ENCODE results near the gene FGF18. TPM values are rescaled to one million over a fixed set of nuclear protein-coding genes. Genes with fewer than 3 reads are reported as not detected.

The FGF18 gene
- total RNA-seq, 1 experiment from 2014 or later: 2.1 TPM

DNA sequence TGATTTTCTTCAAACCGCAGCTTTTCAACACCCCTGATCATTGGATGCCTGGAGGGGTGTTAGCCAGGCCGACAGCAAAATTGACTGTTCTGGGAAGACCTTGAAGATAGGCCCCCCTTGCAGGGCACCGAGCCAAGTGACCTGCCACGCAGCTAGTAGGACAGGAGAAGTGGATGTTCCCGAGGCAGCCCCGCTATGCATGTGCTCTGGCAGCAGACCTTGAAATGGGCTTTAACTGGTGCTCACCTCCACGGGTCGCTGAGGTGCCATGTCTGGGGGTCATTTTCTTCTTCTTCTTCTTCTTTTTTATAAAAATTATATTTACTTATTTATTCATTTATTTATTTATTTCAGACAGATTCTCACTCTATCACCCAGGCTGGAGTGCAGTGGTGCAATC is 12.6 kb downstream of the FGF18 start:
- BruUV-seq (replicated peaks): no TSS peak
- DNase-seq: no peak
- CTCF ChIA-PET: no interaction called here
- no peaks in the 10 kb centered on the region for H3K36me3 ChIP-seq (ENCODE audit: control insufficient read depth, insufficient read depth, low read length)
- H3K4me1 ChIP-seq: no peaks in the 10 kb centered on the region
- H3K27ac Mint-ChIP-seq (ENCODE audit: unreplicated experiment): no peak overlapping the region
- no peak overlapping the region for H3K4me3 Mint-ChIP-seq (ENCODE audit: unreplicated experiment)
- intact Hi-C loops (cut with micrococcal nuclease; ENCODE audit: unreplicated experiment): no loop called here
- no peaks in the 10 kb centered on the region for H3K27me3 ChIP-seq (replicated peaks; ENCODE audit: control insufficient read depth, insufficient read depth, low read length)
- no peak overlapping the region for H3K4me3 ChIP-seq (ENCODE audit: low read depth, low read length)
- H3K27me3 Mint-ChIP-seq (ENCODE audit: insufficient read depth, unreplicated experiment): no peaks in the 10 kb centered on the region
- no peaks in the 10 kb centered on the region for H3K9me3 Mint-ChIP-seq (ENCODE audit: unreplicated experiment)
- TF ChIP-seq, protein P1, sequence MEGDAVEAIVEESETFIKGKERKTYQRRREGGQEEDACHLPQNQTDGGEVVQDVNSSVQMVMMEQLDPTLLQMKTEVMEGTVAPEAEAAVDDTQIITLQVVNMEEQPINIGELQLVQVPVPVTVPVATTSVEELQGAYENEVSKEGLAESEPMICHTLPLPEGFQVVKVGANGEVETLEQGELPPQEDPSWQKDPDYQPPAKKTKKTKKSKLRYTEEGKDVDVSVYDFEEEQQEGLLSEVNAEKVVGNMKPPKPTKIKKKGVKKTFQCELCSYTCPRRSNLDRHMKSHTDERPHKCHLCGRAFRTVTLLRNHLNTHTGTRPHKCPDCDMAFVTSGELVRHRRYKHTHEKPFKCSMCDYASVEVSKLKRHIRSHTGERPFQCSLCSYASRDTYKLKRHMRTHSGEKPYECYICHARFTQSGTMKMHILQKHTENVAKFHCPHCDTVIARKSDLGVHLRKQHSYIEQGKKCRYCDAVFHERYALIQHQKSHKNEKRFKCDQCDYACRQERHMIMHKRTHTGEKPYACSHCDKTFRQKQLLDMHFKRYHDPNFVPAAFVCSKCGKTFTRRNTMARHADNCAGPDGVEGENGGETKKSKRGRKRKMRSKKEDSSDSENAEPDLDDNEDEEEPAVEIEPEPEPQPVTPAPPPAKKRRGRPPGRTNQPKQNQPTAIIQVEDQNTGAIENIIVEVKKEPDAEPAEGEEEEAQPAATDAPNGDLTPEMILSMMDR (IDR thresholded peaks at IDR 0.05; ENCODE audit: insufficient read depth in 1 of 2, low read depth in 1 of 2, low read length in 1 of 2, severe bottlenecking in 1 of 2, unreplicated experiment in 1 of 2): no peak
- no peaks in the 10 kb centered on the region for H3K4me1 Mint-ChIP-seq (ENCODE audit: low read depth, unreplicated experiment)
- POLR2A ChIA-PET: no interaction called here
- peaks cover 12% of the 10 kb centered on the region for H3K36me3 Mint-ChIP-seq (ENCODE audit: insufficient read depth, unreplicated experiment)
- no peaks in the 10 kb centered on the region for H3K9me3 ChIP-seq

DNA sequence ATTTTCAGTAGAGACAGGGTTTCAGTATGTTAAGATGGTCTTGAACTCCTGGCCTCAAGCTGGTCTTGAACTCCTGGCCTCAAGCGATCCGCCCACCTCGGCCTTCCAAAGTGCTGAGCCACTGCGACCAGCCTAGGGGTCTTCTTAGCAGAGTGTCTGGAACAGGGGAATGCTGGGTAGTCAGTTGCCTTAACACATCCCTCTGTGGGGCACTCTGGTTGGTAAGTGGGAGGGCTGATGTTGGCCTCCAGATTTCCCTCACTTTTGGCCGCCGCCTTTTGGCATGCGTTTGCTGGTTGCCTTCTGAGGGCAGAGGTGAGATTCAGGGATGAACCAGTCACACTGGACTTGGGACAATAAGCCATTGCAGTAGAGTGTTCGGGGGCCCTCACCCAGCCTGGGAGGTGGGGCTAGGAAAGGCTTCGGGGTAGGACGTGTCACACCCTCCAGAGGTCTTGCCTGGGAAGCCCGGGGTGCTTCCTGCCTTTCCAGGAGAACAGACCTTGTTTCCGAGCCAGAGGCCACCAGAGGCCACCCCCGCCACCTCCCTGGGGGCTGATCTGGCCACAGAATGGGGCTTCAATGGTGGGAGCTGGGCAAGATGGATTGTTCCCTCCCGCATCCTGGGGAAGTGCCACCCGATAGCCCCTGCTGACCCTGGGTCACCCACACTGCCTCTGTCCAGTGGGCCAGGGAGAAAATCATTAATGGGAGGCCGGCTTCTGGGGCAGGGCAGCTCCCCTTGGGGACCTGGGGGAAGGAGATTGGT is 13.3 kb downstream of the FGF18 start:
- TF ChIP-seq, protein P1 (IDR thresholded peaks at IDR 0.05; ENCODE audit: insufficient read depth in 1 of 2, low read depth in 1 of 2, low read length in 1 of 2, severe bottlenecking in 1 of 2, unreplicated experiment in 1 of 2): no peak
- H3K9me3 Mint-ChIP-seq (ENCODE audit: unreplicated experiment): no peaks in the 10 kb centered on the region
- CTCF ChIA-PET: no interaction called here
- Histone ChIP-seq H3K27me3 (replicated peaks; ENCODE audit: control insufficient read depth, insufficient read depth, low read length) (no peaks in the 10 kb centered on the region), H3K4me3 (ENCODE audit: low read depth, low read length) (no peak overlapping the region), H3K9me3 (no peaks in the 10 kb centered on the region), H3K4me1 (no peaks in the 10 kb centered on the region), H3K36me3 (ENCODE audit: control insufficient read depth, insufficient read depth, low read length) (no peaks in the 10 kb centered on the region)
- H3K36me3 Mint-ChIP-seq (ENCODE audit: insufficient read depth, unreplicated experiment): peaks cover 12% of the 10 kb centered on the region
- intact Hi-C loops (cut with micrococcal nuclease; ENCODE audit: unreplicated experiment): no loop called here
- no peaks in the 10 kb centered on the region for H3K27me3 Mint-ChIP-seq (ENCODE audit: insufficient read depth, unreplicated experiment)
- DNase-seq: no peak
- BruUV-seq (replicated peaks): no TSS peak
- POLR2A ChIA-PET: no interaction called here
- H3K27ac Mint-ChIP-seq (ENCODE audit: unreplicated experiment): peak overlapping the region; percentile 69
- H3K4me3 Mint-ChIP-seq (ENCODE audit: unreplicated experiment): no peak overlapping the region
- H3K4me1 Mint-ChIP-seq (ENCODE audit: low read depth, unreplicated experiment): no peaks in the 10 kb centered on the region

DNA sequence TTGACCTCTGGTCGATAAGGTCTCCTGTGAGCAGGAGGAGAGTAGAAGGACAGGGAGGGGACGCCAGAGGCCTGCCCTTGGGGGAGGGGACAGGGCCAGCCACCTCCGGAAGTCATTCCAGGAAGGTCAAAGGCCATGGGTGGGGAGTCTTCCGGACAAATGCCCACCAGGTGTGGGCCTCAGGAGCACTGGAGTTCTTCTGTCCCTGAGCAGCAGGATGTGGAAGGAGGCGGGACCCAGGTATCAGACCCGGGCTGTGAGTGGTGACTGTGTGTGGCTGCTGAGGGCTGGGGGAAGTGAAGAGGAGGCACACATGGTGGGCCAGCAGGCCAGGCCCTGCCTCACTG is 13.9 kb downstream of the FGF18 start:
- H3K36me3 Mint-ChIP-seq (ENCODE audit: insufficient read depth, unreplicated experiment): peaks cover 12% of the 10 kb centered on the region
- no peaks in the 10 kb centered on the region for H3K9me3 Mint-ChIP-seq (ENCODE audit: unreplicated experiment)
- ChIA-PET POLR2A (no interaction called here), CTCF (no interaction called here)
- no peaks in the 10 kb centered on the region for H3K4me1 Mint-ChIP-seq (ENCODE audit: low read depth, unreplicated experiment)
- DNase-seq: no peak
- Histone ChIP-seq H3K9me3 (no peaks in the 10 kb centered on the region), H3K36me3 (ENCODE audit: control insufficient read depth, insufficient read depth, low read length) (no peaks in the 10 kb centered on the region), H3K4me3 (ENCODE audit: low read depth, low read length) (no peak overlapping the region), H3K4me1 (no peaks in the 10 kb centered on the region), H3K27me3 (replicated peaks; ENCODE audit: control insufficient read depth, insufficient read depth, low read length) (no peaks in the 10 kb centered on the region)
- TF ChIP-seq, protein P1 (IDR thresholded peaks at IDR 0.05; ENCODE audit: insufficient read depth in 1 of 2, low read depth in 1 of 2, low read length in 1 of 2, severe bottlenecking in 1 of 2, unreplicated experiment in 1 of 2): no peak
- H3K27me3 Mint-ChIP-seq (ENCODE audit: insufficient read depth, unreplicated experiment): no peaks in the 10 kb centered on the region
- intact Hi-C loops (cut with micrococcal nuclease; ENCODE audit: unreplicated experiment): no loop called here
- peak overlapping the region; percentile 69 for H3K27ac Mint-ChIP-seq (ENCODE audit: unreplicated experiment)
- no peak overlapping the region for H3K4me3 Mint-ChIP-seq (ENCODE audit: unreplicated experiment)
- no TSS peak for BruUV-seq (replicated peaks)
